Retinal pigment epithelial cell (primary cell): ENCODE measurements around the gene PRKG1.

Source experiments
- DNase-seq: peaks from one replicate; pipeline ENCODE4 v3.0.0-alpha.2; 2010; ENCODE audit warnings: low read depth
- H3K4me3 ChIP-seq: 2 replicates; pipeline ENCODE4 v1.5.1; 2011; ENCODE audit warnings: mild to moderate bottlenecking, low read length, control low read depth, moderate library complexity
- TF ChIP-seq, protein P1 (sequence below): conservative IDR thresholded peaks from 2 replicates; pipeline ENCODE4 v1.5.1; 2011; ENCODE audit warnings: low read depth, low read length, control low read depth, inconsistent platforms

Gene PRKG1

DNA sequence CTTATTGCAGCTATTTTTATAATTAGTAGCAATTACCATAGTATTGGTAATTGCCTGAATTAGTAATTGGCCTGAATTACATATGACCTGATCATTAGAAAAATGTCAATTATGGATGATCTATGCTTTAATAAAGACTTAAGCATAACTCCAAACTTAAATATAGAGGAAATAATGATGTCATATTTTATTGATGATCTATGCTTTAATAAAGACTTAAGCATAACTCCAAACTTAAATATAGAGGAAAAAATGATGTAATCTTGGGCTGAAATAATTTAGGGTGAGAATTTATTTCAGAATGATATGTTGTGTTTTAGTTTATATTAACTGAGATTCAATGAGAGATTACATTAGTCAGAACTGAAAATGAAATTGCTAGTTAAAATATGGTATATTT, 973.8 kb downstream of the PRKG1 start:
- DNase-seq = no peak
- TF ChIP-seq, protein P1, sequence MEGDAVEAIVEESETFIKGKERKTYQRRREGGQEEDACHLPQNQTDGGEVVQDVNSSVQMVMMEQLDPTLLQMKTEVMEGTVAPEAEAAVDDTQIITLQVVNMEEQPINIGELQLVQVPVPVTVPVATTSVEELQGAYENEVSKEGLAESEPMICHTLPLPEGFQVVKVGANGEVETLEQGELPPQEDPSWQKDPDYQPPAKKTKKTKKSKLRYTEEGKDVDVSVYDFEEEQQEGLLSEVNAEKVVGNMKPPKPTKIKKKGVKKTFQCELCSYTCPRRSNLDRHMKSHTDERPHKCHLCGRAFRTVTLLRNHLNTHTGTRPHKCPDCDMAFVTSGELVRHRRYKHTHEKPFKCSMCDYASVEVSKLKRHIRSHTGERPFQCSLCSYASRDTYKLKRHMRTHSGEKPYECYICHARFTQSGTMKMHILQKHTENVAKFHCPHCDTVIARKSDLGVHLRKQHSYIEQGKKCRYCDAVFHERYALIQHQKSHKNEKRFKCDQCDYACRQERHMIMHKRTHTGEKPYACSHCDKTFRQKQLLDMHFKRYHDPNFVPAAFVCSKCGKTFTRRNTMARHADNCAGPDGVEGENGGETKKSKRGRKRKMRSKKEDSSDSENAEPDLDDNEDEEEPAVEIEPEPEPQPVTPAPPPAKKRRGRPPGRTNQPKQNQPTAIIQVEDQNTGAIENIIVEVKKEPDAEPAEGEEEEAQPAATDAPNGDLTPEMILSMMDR = no peak

GRCh38 chr10:52050429-52051047, 976.3 kb downstream of the PRKG1 start:
- H3K4me3 ChIP-seq = no peak overlapping the region
- TF ChIP-seq, protein P1 = no peak

More for the DNA sequence above, 973.8 kb downstream of the PRKG1 start:
- no peak overlapping the region for H3K4me3 ChIP-seq

GRCh38 chr10:52053497-52053896, 979.2 kb downstream of the PRKG1 start:
- no peak for DNase-seq
- no peak overlapping the region for H3K4me3 ChIP-seq
- TF ChIP-seq, protein P1 = no peak

More at GRCh38 chr10:52050429-52051047, 976.3 kb downstream of the PRKG1 start:
- no peak for DNase-seq

GRCh38 chr10:52056291-52056690, 982.0 kb downstream of the PRKG1 start:
- TF ChIP-seq, protein P1 = no peak
- DNase-seq = no peak
- H3K4me3 ChIP-seq = no peak overlapping the region

DNA sequence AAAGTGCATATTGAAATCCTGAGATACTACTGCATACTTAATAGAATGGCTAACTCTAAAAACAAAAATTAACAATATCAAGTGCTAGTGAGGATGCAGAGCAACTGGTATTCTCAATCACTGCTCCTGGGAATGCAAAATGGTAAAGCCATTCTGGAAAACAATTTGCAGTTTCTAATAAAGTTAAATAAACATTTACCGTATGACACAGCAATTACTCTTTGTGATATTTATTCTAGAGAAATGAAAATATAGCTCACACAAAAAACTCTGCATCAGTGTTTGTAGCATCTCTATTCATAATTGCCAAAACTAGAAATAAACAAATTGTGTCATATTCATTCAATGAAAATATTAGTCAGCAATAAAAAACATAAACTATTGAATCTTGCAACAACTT, 984.8 kb downstream of the PRKG1 start:
- no peak for DNase-seq
- H3K4me3 ChIP-seq = no peak overlapping the region
- TF ChIP-seq, protein P1 = no peak

DNA sequence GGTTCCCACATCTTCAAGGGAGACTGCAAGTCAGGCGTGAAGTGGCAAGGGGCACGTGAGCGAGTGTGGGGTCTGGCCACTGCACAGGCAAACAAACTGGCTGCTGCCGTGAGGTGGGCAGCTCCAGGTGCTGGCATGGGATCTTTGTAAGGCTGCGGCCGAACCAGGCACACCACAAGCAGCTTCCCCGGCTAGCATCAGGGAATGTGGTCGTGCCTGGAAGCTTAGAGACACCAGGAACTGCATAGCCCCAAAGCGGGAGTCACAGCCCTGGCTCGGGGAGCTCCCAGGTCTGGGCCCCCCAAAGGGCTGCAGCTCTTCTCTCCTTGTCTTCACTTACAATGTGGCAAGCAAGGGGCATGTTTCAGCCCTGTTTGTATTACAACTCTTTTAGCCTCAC, 988.9 kb downstream of the PRKG1 start:
- H3K4me3 ChIP-seq = no peak overlapping the region
- TF ChIP-seq, protein P1 = no peak
- no peak for DNase-seq

GRCh38 chr10:52064084-52064845, 990.0 kb downstream of the PRKG1 start:
- TF ChIP-seq, protein P1 = no peak
- DNase-seq = no peak
- no peak overlapping the region for H3K4me3 ChIP-seq
